ENCODE measurements around the gene DLG1.

DNA sequence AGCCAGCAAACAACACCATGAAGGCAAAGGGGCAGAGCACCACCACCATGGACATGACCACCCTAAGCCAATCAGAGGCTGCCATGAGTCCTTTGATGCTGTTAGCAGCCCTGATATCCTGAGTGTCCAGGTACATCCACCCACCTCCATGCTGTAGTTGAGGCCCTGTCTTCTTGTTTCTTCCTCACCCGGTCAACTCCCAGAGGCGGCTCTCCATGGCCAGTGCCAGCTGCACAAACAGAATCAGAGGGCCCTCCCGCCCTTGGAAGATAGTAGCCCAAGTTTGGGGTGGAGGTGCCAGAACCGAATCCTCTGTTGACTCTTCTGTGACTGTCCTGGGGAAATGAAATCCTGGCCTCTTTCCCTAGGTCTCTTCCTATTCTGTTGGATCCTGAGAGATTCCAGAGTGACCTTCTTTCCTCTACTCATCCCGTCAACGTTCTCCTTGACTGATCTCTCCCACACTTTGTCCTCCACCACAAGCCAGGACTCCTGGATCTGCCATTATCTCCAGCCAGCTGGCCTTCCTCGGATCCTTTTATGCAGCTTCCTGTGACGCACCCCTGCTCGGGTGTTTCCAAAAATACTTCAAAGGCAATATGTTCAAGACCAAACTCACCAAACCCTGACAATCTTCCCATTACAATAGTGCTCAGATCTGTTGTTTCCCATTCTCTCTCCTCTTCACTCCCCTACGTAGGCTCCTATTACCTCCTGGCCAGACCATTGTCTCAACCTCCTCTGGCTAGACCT lies 45.4 kb upstream of the DLG1 start:
- TF ChIP-seq, protein P1, sequence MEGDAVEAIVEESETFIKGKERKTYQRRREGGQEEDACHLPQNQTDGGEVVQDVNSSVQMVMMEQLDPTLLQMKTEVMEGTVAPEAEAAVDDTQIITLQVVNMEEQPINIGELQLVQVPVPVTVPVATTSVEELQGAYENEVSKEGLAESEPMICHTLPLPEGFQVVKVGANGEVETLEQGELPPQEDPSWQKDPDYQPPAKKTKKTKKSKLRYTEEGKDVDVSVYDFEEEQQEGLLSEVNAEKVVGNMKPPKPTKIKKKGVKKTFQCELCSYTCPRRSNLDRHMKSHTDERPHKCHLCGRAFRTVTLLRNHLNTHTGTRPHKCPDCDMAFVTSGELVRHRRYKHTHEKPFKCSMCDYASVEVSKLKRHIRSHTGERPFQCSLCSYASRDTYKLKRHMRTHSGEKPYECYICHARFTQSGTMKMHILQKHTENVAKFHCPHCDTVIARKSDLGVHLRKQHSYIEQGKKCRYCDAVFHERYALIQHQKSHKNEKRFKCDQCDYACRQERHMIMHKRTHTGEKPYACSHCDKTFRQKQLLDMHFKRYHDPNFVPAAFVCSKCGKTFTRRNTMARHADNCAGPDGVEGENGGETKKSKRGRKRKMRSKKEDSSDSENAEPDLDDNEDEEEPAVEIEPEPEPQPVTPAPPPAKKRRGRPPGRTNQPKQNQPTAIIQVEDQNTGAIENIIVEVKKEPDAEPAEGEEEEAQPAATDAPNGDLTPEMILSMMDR (IDR thresholded peaks at IDR 0.05) = no peak
- no peak for TF ChIP-seq POLR2A (IDR thresholded peaks at IDR 0.05)
